HepG2 (cell line): ENCODE data around the gene PHLDB1. TPM values are rescaled to one million over a fixed set of nuclear protein-coding genes. Genes with fewer than 3 reads are reported as not detected.

Source experiments
- AHR ChIP-seq: IDR thresholded peaks from 2 replicates; pipeline ENCODE4 v1.6.1; 2018; ENCODE audit warnings: missing genetic modification reagents, missing compliant biosample characterization
- CTCF ChIP-seq: sonication (generic); formaldehyde crosslinking; IDR thresholded peaks from 2 replicates; pipeline ENCODE4 v1.5.0; 2020; ENCODE audit warnings: mild to moderate bottlenecking, missing genetic modification reagents, moderate library complexity
- E2F2 ChIP-seq: sonication (generic); formaldehyde crosslinking; IDR thresholded peaks from 2 replicates; pipeline ENCODE4 v1.4.0; 2020; ENCODE audit warnings: missing genetic modification reagents, borderline replicate concordance
- HNF4A ChIP-seq: sonication (generic); formaldehyde crosslinking; IDR thresholded peaks from 2 replicates; pipeline ENCODE4 v1.4.0; 2020; ENCODE audit warnings: missing genetic modification reagents
- HOXA3 ChIP-seq: sonication (generic); formaldehyde crosslinking; IDR thresholded peaks from 2 replicates; pipeline ENCODE4 v1.5.0; 2020; ENCODE audit warnings: missing genetic modification reagents
- IKZF4 ChIP-seq: sonication (generic); formaldehyde crosslinking; IDR thresholded peaks from 2 replicates; pipeline ENCODE4 v1.5.1; 2020; ENCODE audit warnings: borderline replicate concordance, mild to moderate bottlenecking, low read depth, missing genetic modification reagents; ENCODE audit errors: not compliant biosample characterization
- KIAA2018 ChIP-seq: sonication (generic); formaldehyde crosslinking; IDR thresholded peaks from 2 replicates; pipeline ENCODE4 v1.5.0; 2020; ENCODE audit warnings: mild to moderate bottlenecking, missing genetic modification reagents, borderline replicate concordance
- MYC ChIP-seq: sonication (generic); formaldehyde crosslinking; IDR thresholded peaks from 2 replicates; pipeline ENCODE4 v1.9.0; 2021; ENCODE audit warnings: missing genetic modification reagents, borderline replicate concordance
- PRDM4 ChIP-seq: sonication (generic); formaldehyde crosslinking; IDR thresholded peaks from 2 replicates; pipeline ENCODE4 v1.9.0; 2021; ENCODE audit warnings: missing genetic modification reagents, borderline replicate concordance
- SP5 ChIP-seq: IDR thresholded peaks from 2 replicates; pipeline ENCODE4 v1.6.1; 2016; ENCODE audit warnings: low read depth, borderline replicate concordance
- ZFP36L1 ChIP-seq: sonication (generic); formaldehyde crosslinking; IDR thresholded peaks from 2 replicates; pipeline ENCODE4 v1.8.0; 2022; ENCODE audit warnings: mild to moderate bottlenecking, missing genetic modification reagents, moderate library complexity
- ZNF224 ChIP-seq: sonication (generic); formaldehyde crosslinking; IDR thresholded peaks from 2 replicates; pipeline ENCODE4 v1.5.0; 2020; ENCODE audit warnings: mild to moderate bottlenecking, missing genetic modification reagents
- polyA plus RNA-seq, 8 experiments: library from polyadenylated mRNA; depleted of rRNA in 3 of 8; stranded (reverse) in 7 of 8; unstranded in 1 of 8; fragments of >200 nt; fragmentation: Illumina TruSeq in 4 of 8; extraction: Trizol in 4 of 8; gene quantifications; 2 replicates each; pipeline versions ENCODE4 v1.2.1 to v1.2.3, GENCODE V29; 2011 to 2016; ENCODE audit warnings: low read depth in 4 of 8, missing spikeins in 1 of 8, mixed read lengths in 1 of 8; ENCODE audit not compliant: insufficient read depth in 1 of 8
- total RNA-seq, 5 experiments: library from RNA; depleted of rRNA; stranded (reverse); fragments of >200 nt; fragmentation: Illumina TruSeq; extraction: Trizol; gene quantifications; 2 replicates each; pipeline ENCODE4 v1.2.3, GENCODE V29; 2016; ENCODE audit warnings: low read depth in 1 of 5

PHLDB1 gene
- total and polyA plus RNA-seq, 2 of the 13 experiments (the other 11 are each of a cell fraction or from before 2014, with no cell fraction given), result 13.8 to 14.2 TPM

- TF ChIP-seq PRDM4 (CRISPR knock-in tag) (no peak), HOXA3 (CRISPR knock-in tag) (peak; percentile 66), ZFP36L1 (CRISPR knock-in tag) (no peak), CTCF (peak; percentile 99), KIAA2018 (CRISPR knock-in tag) (no peak), AHR (CRISPR knock-in tag) (peak; percentile 51; the same call in 1 of the 2 replicates), HNF4A (CRISPR knock-in tag) (peak; percentile 45), MYC (CRISPR knock-in tag) (peak; percentile 45; the same call in 1 of the 2 replicates), SP5 (CRISPR knock-in tag) (0 out of 2 replicates have a peak, but pooled peaks have one; percentile 22), IKZF4 (CRISPR knock-in tag) (no peak), E2F2 (CRISPR knock-in tag) (no peak), ZNF224 (CRISPR knock-in tag) (no peak)
Observed at GRCh38 chr11:118659314-118659952, 52.0 kb downstream of the PHLDB1 start (continued).
